Motor neuron (in vitro differentiated cells): ENCODE data around the gene MYOM3. TPM values are rescaled to one million over a fixed set of nuclear protein-coding genes. Genes with fewer than 3 reads are reported as not detected.
"Not testable (repeated sequence)": the region's sequence is repeated elsewhere in the genome, so short reads cannot be mapped to it uniquely, and the experiment has no call there.

Experiments used
- ATAC-seq, 8 experiments: fragments of 200-7000 bp; cut with Tn5 transposase; replicated peaks in 6 of 8; 2 replicates each; pipeline ENCODE4 v1.8.0; 2021; ENCODE audit warnings: mild to moderate bottlenecking in 8 of 8, moderate library complexity in 8 of 8
- H3K27ac ChIP-seq, 2 donors: fragments of 250-450 bp; sonication (Bioruptor Pico); 2 replicates each; pipeline ENCODE4 v1.9.0; 2021; ENCODE audit warnings: antibody characterized with exemption in 2 of 2, mild to moderate bottlenecking in 2 of 2, moderate library complexity in 1 of 2
- H3K4me1 ChIP-seq, 2 donors: fragments of 250-450 bp; sonication (Bioruptor Pico); replicated peaks in 1 of 2; 2 replicates each; pipeline ENCODE4 v1.6.1; 2021; ENCODE audit warnings: antibody characterized with exemption in 2 of 2, mild to moderate bottlenecking in 2 of 2, moderate library complexity in 1 of 2
- H3K4me3 ChIP-seq, 5 donors: fragments of 250-450 bp; sonication (Bioruptor Pico); 2 replicates each; pipeline ENCODE4 v1.9.0; 2021; ENCODE audit warnings: antibody characterized with exemption in 5 of 5, mild to moderate bottlenecking in 5 of 5, moderate library complexity in 4 of 5
- WGBS, 10 experiments: fragments of 450-650 bp; shearing (Covaris generic); methylation state at CpG; one replicate each; pipeline ENCODE4 v1.0.0; 2022; 5-methylcytosine and 5-hydroxymethylcytosine counted together
- in situ Hi-C, 9 experiments: fragments of 400-800 bp; cut with MboI; loops; one replicate each; pipeline ENCODE4 v1.15.0; 2021; ENCODE audit warnings: low sequenced_read_pairs in 9 of 9, low pct_unique_long_range_greater_than_20kb in 2 of 9; ENCODE audit not compliant: unreplicated experiment in 9 of 9
- total RNA-seq, 8 experiments: library from RNA; unstranded; fragments of 300-600 nt; gene quantifications; 2 replicates each; pipeline versions ENCODE4 v1.2.3 to v1.2.4, GENCODE V29; 2022

The MYOM3 gene
- total RNA-seq, 8 experiments from 2014 or later = 0.05 to 1.2 (median 0.28) TPM

DNA sequence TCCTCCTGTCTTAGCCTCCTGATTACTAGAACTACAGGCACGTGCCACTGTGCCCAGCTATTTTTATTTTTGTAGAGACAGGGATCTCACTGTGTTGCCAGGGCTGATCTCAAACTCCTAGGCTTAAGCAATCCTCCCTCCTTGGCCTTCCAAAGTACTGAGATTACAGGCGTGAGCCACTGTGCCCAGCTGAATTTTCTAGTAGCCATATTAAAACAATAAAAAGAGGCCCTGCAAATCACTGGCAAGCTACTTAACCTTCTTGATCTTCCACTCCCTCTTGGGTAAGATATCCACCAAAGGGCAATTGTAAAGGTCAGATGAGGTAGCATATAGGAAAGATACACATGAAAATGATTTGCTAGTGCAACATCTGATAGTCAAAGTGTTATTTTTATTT, 66.2 kb downstream of the MYOM3 start:
- 20 to 100% (median 66%) methylated on average over 1 to 2 of the region's 2 CpGs; no CpG with 5 or more reads in 1 of the 10 experiments for WGBS, 10 experiments
- no peak overlapping the region for H3K27ac ChIP-seq
- H3K4me3 ChIP-seq = no peak overlapping the region
- in situ Hi-C loops = no loop called here
- peaks cover 15 to 18% of the 10 kb centered on the region in 2 donors for H3K4me1 ChIP-seq
- peak in 1 of 8 experiments; percentile 3 for ATAC-seq

GRCh38 chr1:24044672-24045071, 67.3 kb downstream of the MYOM3 start:
- H3K27ac ChIP-seq, in situ Hi-C loops, H3K4me3 ChIP-seq, ATAC-seq: not testable (repeated sequence)
- WGBS, 10 experiments = 38 to 100% (median 87%) methylated on average over 1 to 5 of the region's 5 CpGs; no CpG with 5 or more reads in 1 of the 10 experiments
- peaks cover 15 to 18% of the 10 kb centered on the region in 2 donors for H3K4me1 ChIP-seq

DNA sequence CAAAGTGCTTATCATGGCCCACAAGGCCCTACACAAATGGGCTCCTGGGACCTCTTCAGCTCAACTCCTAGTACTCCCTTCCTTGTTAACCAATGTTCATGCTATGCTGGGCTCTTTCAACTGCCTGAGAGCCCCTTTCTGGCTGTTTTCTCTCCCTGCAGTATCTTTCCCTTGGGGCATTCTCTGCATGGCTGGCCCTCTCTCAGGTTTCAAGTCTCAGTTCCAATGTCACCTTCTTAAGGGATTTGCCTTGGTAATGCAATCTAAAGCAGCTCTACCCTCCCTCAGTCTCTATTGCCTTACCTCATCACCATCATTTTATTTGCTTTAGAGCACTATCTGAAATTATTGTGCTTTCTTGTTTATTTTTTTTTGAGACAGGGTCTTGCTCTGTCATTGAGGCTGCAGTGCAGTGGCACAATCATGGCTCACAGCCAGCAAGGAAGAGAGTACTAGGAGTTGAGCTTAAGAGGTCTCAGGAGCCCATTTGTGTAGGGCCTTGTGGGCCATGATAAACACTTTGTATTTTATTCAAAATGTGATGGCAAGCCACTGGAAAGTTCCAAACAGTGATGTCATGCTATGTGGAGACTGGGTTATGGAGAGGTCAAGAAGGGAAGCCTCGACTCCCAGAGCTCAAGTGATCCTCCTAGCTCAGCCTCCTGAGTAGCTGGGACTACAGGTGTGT, 68.4 kb downstream of the MYOM3 start:
- Histone ChIP-seq H3K4me1 (peaks cover 15 to 18% of the 10 kb centered on the region in 2 donors), H3K4me3 (no peak overlapping the region), H3K27ac (no peak overlapping the region)
- in situ Hi-C loops = no loop called here
- ATAC-seq = no peak
- WGBS, 10 experiments = 0 to 100% (median 100%) methylated on average over 1 of the region's 1 CpG; no CpG with 5 or more reads in 5 of the 10 experiments

- no peak for ATAC-seq
- in situ Hi-C loops = no loop called here
- Histone ChIP-seq H3K4me1 (peaks cover 14 to 18% of the 10 kb centered on the region in 2 donors), H3K27ac (no peak overlapping the region), H3K4me3 (no peak overlapping the region)
- WGBS, 10 experiments = 49 to 83% (median 74%) methylated on average over 1 to 4 of the region's 4 CpGs
Measured at GRCh38 chr1:24042315-24042714, 69.6 kb downstream of the MYOM3 start.

GRCh38 chr1:24036088-24036487, 75.8 kb downstream of the MYOM3 start:
- H3K27ac ChIP-seq = no peak overlapping the region
- in situ Hi-C loops = no loop called here
- no peaks in the 10 kb centered on the region for H3K4me1 ChIP-seq
- 55 to 100% (median 76%) methylated on average over 2 to 5 of the region's 5 CpGs for WGBS, 10 experiments
- H3K4me3 ChIP-seq = no peak overlapping the region
- ATAC-seq = peak in 2 of 8 experiments; percentile 30 to 32

DNA sequence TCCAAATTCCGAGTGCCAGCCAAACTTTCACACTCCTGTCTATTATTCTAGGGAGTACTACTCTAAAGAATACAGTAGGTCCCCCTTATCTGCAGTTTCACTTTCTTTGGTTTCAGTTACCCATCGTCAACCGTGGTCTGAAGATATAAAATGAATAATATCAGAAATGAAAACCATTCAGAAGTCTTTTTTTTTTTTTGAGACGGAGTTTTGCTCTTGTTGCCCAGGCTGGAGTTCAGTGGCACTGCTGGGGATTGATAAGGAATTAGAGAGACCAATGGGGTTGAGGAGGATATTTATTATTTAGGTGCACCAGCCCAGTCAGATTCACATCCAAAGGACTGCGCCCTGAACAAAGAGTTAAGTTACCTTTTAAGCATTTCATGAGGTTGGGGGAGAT, 79.0 kb downstream of the MYOM3 start:
- WGBS, 10 experiments = 17 to 100% (median 86%) methylated on average over 1 to 5 of the region's 5 CpGs
- in situ Hi-C loops = no loop called here
- ATAC-seq = no peak
- H3K4me3 ChIP-seq = no peak overlapping the region
- no peak overlapping the region for H3K27ac ChIP-seq
- H3K4me1 ChIP-seq = no peaks in the 10 kb centered on the region

- ATAC-seq, H3K4me3 ChIP-seq, H3K27ac ChIP-seq, in situ Hi-C loops, H3K4me1 ChIP-seq: not testable (repeated sequence)
- 8 to 98% (median 82%) methylated on average over 3 to 7 of the region's 7 CpGs; no CpG with 5 or more reads in 1 of the 10 experiments for WGBS, 10 experiments
Measured at GRCh38 chr1:24030976-24031516, 80.9 kb downstream of the MYOM3 start.

DNA sequence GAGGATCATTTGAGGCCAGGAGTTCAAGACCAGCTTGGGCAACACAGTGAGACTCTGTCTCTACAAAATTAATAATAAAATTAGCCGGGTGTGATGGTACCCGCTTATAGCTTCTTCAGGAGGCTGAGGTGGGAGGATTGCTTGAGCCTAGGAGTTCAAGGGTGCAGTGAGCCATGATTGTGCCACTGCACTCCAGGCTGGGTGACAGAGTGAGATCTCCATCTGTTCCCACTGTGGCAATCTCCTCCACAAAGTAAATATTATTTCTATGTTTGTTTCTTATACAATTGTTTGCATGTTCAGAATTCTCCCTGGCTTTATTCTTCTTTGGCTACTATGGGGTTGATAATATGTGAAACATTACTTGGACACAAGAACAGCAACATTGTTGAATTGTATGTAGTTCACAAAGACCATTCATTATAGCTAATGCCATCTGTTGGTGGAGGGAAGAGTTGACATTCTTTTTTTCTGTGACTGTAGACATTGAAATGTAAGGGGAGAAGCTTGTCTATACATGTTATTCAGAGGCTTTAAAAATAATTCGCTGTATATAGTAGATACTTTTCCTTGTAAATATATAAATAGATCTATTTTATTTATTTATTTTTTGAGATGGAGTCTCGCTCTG, 84.0 kb downstream of the MYOM3 start:
- 20 to 88% (median 74%) methylated on average over 1 to 4 of the region's 4 CpGs; no CpG with 5 or more reads in 2 of the 10 experiments for WGBS, 10 experiments
- Histone ChIP-seq H3K27ac (no peak overlapping the region), H3K4me3 (no peak overlapping the region), H3K4me1 (no peaks in the 10 kb centered on the region)
- in situ Hi-C loops = no loop called here
- ATAC-seq = peak in 7 of 8 experiments; percentile 27 to 68 (median 64)

GRCh38 chr1:24022581-24023361, 89.2 kb downstream of the MYOM3 start:
- H3K4me1 ChIP-seq = peaks cover 5 to 9% of the 10 kb centered on the region in 2 donors
- in situ Hi-C loops = no loop called here
- 0 to 100% (median 71%) methylated on average over 1 to 3 of the region's 4 CpGs; no CpG with 5 or more reads in 3 of the 10 experiments for WGBS, 10 experiments
- no peak overlapping the region for H3K27ac ChIP-seq
- ATAC-seq = peak in 5 of 8 experiments; percentile 17 to 37 (median 31)
- H3K4me3 ChIP-seq = no peak overlapping the region

GRCh38 chr1:24021403-24022266, 90.3 kb downstream of the MYOM3 start:
- H3K27ac ChIP-seq = no peak overlapping the region
- no peak for ATAC-seq
- H3K4me1 ChIP-seq = peaks cover 5 to 9% of the 10 kb centered on the region in 2 donors
- 73 to 100% (median 91%) methylated on average over 1 to 5 of the region's 7 CpGs; no CpG with 5 or more reads in 2 of the 10 experiments for WGBS, 10 experiments
- in situ Hi-C loops = no loop called here
- H3K4me3 ChIP-seq = no peak overlapping the region

GRCh38 chr1:24020470-24020869, 91.5 kb downstream of the MYOM3 start:
- Histone ChIP-seq H3K27ac (no peak overlapping the region), H3K4me1 (peaks cover 14 to 15% of the 10 kb centered on the region in 2 donors), H3K4me3 (no peak overlapping the region)
- ATAC-seq = no peak
- WGBS, 10 experiments = 25 to 100% (median 84%) methylated on average over 1 to 3 of the region's 3 CpGs
- in situ Hi-C loops = no loop called here

GRCh38 chr1:24020025-24020424, 91.9 kb downstream of the MYOM3 start:
- H3K4me1 ChIP-seq = peaks cover 14 to 20% of the 10 kb centered on the region in 2 donors
- WGBS, 10 experiments = 34 to 100% (median 95%) methylated on average over 1 to 5 of the region's 5 CpGs
- H3K4me3 ChIP-seq = no peak overlapping the region
- no peak for ATAC-seq
- in situ Hi-C loops = no loop called here
- H3K27ac ChIP-seq = no peak overlapping the region
